ENCODE data around the gene SYNPR.

SYNPR gene

DNA sequence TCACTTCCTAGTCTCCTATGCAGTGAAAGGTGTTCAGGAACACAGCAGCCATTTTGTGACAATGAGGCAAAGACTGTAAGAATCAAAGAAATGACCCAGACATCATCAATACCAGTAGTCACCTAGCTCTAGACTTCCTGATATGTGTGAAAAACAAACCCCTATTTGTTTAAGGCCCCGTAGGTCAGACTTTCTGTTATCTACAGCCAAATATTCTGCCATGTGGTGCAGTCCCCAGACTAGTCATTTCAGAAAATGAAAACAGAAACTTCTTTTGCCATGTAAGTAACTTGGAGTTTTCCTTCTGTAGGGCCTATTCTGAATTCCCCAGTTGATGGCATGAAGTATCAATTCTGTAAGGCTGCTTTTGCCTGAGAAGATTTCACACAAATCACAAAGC lies 192.6 kb downstream of the SYNPR start:
- no peak for TF ChIP-seq JUND (IDR thresholded peaks at IDR 0.05; ENCODE audit: low read depth)
- in situ Hi-C loops (cut with HindIII; ENCODE audit: low pct_unique_long_range_greater_than_20kb, low sequenced_read_pairs), result no loop called here
- DNase-seq (ENCODE audit: low read depth in 1 of 2, low spot score in 1 of 2), result no peak

DNA sequence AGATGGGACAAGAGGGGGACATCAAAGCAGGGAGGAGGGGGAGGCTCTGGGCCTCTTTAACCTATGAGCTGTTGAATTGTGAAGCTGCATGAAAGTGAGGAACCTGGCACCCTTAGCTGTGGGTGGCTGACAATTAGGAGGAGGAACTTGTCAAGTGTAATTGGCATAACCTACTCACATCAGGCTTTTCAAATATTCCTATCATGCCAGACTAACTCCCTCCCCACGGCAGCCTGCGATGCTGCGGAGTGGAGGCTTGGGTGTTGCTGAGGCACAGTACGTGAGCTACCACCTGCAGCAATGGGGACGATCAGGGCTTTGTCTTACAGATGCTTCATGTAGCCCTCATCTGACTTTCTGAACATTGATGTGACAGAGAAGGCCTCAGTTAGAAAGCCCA lies 193.7 kb downstream of the SYNPR start:
- DNase-seq (ENCODE audit: low read depth in 1 of 2, low spot score in 1 of 2), result no peak
- no peak for TF ChIP-seq JUND (IDR thresholded peaks at IDR 0.05; ENCODE audit: low read depth)
- in situ Hi-C loops (cut with HindIII; ENCODE audit: low pct_unique_long_range_greater_than_20kb, low sequenced_read_pairs), result no loop called here

DNA sequence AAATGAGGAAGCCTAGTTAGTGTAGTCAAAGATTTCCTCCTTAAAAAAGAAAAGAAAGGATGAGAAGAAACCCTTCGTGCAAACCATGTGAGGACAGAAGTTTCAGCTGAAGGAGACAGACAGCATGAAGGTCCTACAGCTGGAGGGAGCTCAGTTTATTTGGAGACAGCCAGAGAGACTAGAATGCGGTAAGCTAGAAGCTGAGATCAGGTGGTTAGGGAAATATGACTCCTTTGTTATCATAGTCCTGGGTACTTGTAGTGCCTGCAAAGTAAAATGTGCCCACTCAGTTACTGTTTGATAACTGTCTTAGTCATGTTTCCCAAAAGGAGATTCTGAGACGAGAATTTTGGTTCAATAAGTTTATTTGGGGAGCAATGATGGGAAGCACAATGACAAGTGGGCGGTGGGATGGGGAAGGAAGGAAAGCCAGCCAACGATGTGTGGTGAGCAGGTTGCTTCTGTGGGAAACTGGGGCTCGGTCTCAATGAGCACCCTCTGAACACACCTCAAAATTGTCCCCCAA lies 195.6 kb downstream of the SYNPR start:
- in situ Hi-C loops (cut with HindIII; ENCODE audit: low pct_unique_long_range_greater_than_20kb, low sequenced_read_pairs), result no loop called here
- DNase-seq (ENCODE audit: low read depth in 1 of 2, low spot score in 1 of 2), result no peak
- TF ChIP-seq JUND (IDR thresholded peaks at IDR 0.05; ENCODE audit: low read depth), result no peak

- in situ Hi-C loops (cut with HindIII; ENCODE audit: low pct_unique_long_range_greater_than_20kb, low sequenced_read_pairs), result no loop called here
- no peak for TF ChIP-seq JUND (IDR thresholded peaks at IDR 0.05; ENCODE audit: low read depth)
- DNase-seq (ENCODE audit: low read depth in 1 of 2, low spot score in 1 of 2), result no peak
Observed at GRCh38 chr3:63474828-63475518, 196.9 kb downstream of the SYNPR start.

DNA sequence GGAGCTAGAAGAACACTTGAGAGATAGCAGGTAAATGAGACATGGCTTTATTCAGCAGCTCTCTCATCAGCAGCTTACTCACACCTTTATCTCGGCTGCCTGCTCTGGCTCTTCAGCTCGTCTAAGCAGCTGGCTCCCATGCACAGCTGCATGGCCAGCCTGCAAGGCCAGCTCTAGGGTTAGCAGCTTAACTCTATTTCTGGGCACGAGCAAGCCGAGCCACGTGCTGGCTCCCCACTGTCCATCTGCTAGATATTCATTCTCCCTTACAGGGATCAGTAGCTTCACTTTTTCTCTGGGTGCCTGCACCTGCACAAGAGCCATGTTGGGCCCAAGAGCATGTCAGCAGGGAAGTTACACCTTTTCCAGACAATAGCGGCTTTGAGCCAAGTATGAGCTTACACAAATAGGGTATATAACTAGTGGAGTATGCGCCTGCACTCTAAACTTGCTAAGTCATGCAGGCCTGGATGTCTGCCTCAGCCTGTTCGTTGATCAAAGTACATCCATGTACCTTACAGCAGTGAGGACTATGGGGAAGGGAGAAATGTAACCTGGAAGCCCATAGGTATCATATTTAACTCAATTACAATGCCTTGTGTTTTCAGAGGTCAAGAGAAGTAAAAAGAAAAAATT lies 199.5 kb downstream of the SYNPR start:
- in situ Hi-C loops (cut with HindIII; ENCODE audit: low pct_unique_long_range_greater_than_20kb, low sequenced_read_pairs), result no loop called here
- TF ChIP-seq JUND (IDR thresholded peaks at IDR 0.05; ENCODE audit: low read depth), result no peak
- DNase-seq (ENCODE audit: low read depth in 1 of 2, low spot score in 1 of 2), result no peak

- TF ChIP-seq JUND (IDR thresholded peaks at IDR 0.05; ENCODE audit: low read depth), result no peak
- DNase-seq (ENCODE audit: low read depth in 1 of 2, low spot score in 1 of 2), result no peak
- in situ Hi-C loops (cut with HindIII; ENCODE audit: low pct_unique_long_range_greater_than_20kb, low sequenced_read_pairs), result no loop called here
Observed at GRCh38 chr3:63478990-63479660, 201.0 kb downstream of the SYNPR start.

DNA sequence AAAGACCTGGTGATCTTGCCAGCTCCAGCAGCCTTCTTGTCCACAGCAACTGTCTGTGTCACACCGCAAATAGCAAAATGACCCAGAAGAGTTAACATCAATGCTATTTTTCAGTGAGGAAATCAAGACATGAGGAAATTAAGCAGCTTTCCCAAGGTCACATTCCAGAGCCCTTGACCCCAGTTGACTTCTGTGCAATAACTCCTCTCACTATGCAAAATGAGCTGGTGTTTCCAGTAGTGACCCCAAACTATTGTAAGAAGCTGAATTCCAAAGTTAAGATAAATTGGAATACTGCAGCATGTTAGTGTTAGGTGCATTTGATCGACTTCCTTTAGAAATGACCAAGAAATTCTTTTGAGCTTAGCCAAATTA lies 201.5 kb downstream of the SYNPR start:
- in situ Hi-C loops (cut with HindIII; ENCODE audit: low pct_unique_long_range_greater_than_20kb, low sequenced_read_pairs), result no loop called here

GRCh38 chr3:63481627-63482026 lies 203.5 kb downstream of the SYNPR start:
- TF ChIP-seq JUND (IDR thresholded peaks at IDR 0.05; ENCODE audit: low read depth), result no peak
- in situ Hi-C loops (cut with HindIII; ENCODE audit: low pct_unique_long_range_greater_than_20kb, low sequenced_read_pairs), result no loop called here
- DNase-seq (ENCODE audit: low read depth in 1 of 2, low spot score in 1 of 2), result no peak

More for the DNA sequence above, 201.5 kb downstream of the SYNPR start:
- no peak for DNase-seq (ENCODE audit: low read depth in 1 of 2, low spot score in 1 of 2)
- TF ChIP-seq JUND (IDR thresholded peaks at IDR 0.05; ENCODE audit: low read depth), result no peak

- no peak for DNase-seq (ENCODE audit: low read depth in 1 of 2, low spot score in 1 of 2)
- no peak for TF ChIP-seq JUND (IDR thresholded peaks at IDR 0.05; ENCODE audit: low read depth)
- in situ Hi-C loops (cut with HindIII; ENCODE audit: low pct_unique_long_range_greater_than_20kb, low sequenced_read_pairs), result no loop called here
Observed at GRCh38 chr3:63482341-63482740, 204.2 kb downstream of the SYNPR start.

DNA sequence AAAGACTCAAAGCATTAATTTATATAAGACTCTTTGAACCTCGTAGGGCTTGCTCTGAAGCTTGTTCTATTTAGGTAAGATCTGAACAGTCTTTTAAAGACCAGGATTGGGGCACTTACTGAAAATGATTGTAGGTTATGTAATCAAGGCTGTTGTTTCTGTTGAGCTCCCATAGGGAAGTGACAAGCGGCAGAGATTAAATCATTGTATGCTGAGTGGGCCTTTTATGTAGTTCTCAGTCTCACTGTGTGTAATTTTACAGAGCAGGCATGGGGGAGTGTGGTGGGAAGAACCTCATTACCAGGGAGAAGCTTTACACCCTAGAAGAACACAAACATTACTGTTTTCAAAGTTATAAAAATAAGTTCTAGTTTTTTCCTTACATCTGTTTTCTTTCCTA lies 214.4 kb downstream of the SYNPR start:
- no peak for DNase-seq (ENCODE audit: low read depth in 1 of 2, low spot score in 1 of 2)
- TF ChIP-seq JUND (IDR thresholded peaks at IDR 0.05; ENCODE audit: low read depth), result no peak
- in situ Hi-C loops (cut with HindIII; ENCODE audit: low pct_unique_long_range_greater_than_20kb, low sequenced_read_pairs), result no loop called here

DNA sequence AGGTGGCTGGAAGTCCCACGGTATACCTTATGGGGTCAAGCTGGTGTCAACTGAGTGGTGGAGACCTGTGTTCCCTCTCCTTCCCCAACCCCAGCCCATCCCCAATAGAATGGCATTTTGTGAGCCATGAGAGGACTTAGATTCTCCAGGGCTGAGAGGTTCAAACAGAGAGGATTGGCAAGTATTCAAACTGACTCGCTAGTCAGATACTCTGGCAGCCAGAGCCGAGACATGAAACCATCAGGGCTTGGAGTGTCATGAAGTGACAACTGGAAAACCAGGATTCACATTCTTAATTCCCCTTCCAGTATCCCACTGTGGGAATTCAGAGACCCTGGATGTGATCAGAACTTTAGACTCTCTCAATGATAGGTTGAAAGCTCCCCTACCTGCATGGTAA lies 215.0 kb downstream of the SYNPR start:
- no peak for TF ChIP-seq JUND (IDR thresholded peaks at IDR 0.05; ENCODE audit: low read depth)
- DNase-seq (ENCODE audit: low read depth in 1 of 2, low spot score in 1 of 2), result no peak
- in situ Hi-C loops (cut with HindIII; ENCODE audit: low pct_unique_long_range_greater_than_20kb, low sequenced_read_pairs), result no loop called here

- no peak for DNase-seq (ENCODE audit: low read depth in 1 of 2, low spot score in 1 of 2)
- TF ChIP-seq JUND (IDR thresholded peaks at IDR 0.05; ENCODE audit: low read depth), result no peak
- in situ Hi-C loops (cut with HindIII; ENCODE audit: low pct_unique_long_range_greater_than_20kb, low sequenced_read_pairs), result no loop called here
Observed at GRCh38 chr3:63494646-63495045, 216.5 kb downstream of the SYNPR start.

GRCh38 chr3:63497641-63498040 lies 219.5 kb downstream of the SYNPR start:
- in situ Hi-C loops (cut with HindIII; ENCODE audit: low pct_unique_long_range_greater_than_20kb, low sequenced_read_pairs), result no loop called here
- no peak for DNase-seq (ENCODE audit: low read depth in 1 of 2, low spot score in 1 of 2)
- no peak for TF ChIP-seq JUND (IDR thresholded peaks at IDR 0.05; ENCODE audit: low read depth)

Data from T47D (cell line).